ENCODE results near the gene APMAP. TPM values are rescaled to one million over a fixed set of nuclear protein-coding genes. Genes with fewer than 3 reads are reported as not detected.

Gene APMAP
- total RNA-seq, 1 donor = 70.2 TPM

- Histone ChIP-seq H3K4me1 (ENCODE audit: insufficient read depth, low read length) (no peaks in the 10 kb centered on the region), H4K20me1 (ENCODE audit: insufficient read depth, low read length) (peaks cover 5% of the 10 kb centered on the region), H2AFZ (ENCODE audit: low read length) (no peak overlapping the region), H3K79me2 (ENCODE audit: insufficient read depth, low read length) (no peaks in the 10 kb centered on the region), H3K9me3 (ENCODE audit: low read depth, low read length) (no peaks in the 10 kb centered on the region), H3K36me3 (ENCODE audit: insufficient read depth, low read length) (no peaks in the 10 kb centered on the region), H3K27ac (ENCODE audit: low read depth, low read length) (no peak overlapping the region), H3K4me2 (ENCODE audit: insufficient read depth, low read length) (no peak overlapping the region), H3K4me3 (ENCODE audit: insufficient read depth, low read length) (no peak overlapping the region), H3K27me3 (ENCODE audit: insufficient read depth, low read length) (peaks cover 3% of the 10 kb centered on the region)
- DNase-seq (ENCODE audit: insufficient read length, low spot score, missing footprints) = no peak
- TF ChIP-seq, protein P1, sequence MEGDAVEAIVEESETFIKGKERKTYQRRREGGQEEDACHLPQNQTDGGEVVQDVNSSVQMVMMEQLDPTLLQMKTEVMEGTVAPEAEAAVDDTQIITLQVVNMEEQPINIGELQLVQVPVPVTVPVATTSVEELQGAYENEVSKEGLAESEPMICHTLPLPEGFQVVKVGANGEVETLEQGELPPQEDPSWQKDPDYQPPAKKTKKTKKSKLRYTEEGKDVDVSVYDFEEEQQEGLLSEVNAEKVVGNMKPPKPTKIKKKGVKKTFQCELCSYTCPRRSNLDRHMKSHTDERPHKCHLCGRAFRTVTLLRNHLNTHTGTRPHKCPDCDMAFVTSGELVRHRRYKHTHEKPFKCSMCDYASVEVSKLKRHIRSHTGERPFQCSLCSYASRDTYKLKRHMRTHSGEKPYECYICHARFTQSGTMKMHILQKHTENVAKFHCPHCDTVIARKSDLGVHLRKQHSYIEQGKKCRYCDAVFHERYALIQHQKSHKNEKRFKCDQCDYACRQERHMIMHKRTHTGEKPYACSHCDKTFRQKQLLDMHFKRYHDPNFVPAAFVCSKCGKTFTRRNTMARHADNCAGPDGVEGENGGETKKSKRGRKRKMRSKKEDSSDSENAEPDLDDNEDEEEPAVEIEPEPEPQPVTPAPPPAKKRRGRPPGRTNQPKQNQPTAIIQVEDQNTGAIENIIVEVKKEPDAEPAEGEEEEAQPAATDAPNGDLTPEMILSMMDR (IDR thresholded peaks at IDR 0.05; ENCODE audit: extremely low read depth, low read depth, low read length) = no peak
Observed at GRCh38 chr20:25030007-25030648, 37.6 kb upstream of the APMAP start.

DNA sequence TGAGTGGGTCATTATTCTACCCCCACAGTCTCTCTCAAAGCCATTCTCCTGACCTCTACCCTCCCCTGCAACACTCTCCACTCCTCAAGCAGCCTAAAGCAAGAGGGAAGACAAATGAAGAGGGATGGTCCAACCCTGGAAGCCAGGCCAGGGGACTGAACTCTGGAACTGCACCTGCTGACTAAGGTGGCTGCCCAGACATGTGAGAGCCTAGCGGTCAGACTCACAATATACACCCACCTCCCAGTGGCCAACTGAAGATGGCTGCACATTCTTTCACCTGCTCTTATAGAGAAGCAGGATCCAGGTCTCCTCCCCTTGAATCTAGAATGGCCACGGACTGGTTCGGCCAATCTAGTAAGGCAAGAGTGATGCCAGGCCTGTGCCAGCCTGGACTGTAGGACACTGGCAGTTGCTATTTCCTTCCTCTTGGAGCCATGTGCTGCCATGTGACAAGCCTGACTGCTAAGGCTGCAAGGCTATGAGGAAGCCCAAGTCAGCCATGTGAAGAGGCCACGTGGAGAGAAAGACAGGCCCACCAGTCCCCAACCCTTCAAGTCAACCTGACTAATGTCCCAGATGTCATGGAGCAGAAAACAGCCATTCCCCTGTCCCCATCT, 33.5 kb upstream of the APMAP start:
- Histone ChIP-seq H3K36me3 (ENCODE audit: insufficient read depth, low read length) (no peaks in the 10 kb centered on the region), H3K27ac (ENCODE audit: low read depth, low read length) (no peak overlapping the region), H3K79me2 (ENCODE audit: insufficient read depth, low read length) (no peaks in the 10 kb centered on the region), H3K4me3 (ENCODE audit: insufficient read depth, low read length) (no peak overlapping the region), H2AFZ (ENCODE audit: low read length) (no peak overlapping the region), H3K9me3 (ENCODE audit: low read depth, low read length) (no peaks in the 10 kb centered on the region), H3K4me2 (ENCODE audit: insufficient read depth, low read length) (no peak overlapping the region), H4K20me1 (ENCODE audit: insufficient read depth, low read length) (peaks cover 5% of the 10 kb centered on the region), H3K27me3 (ENCODE audit: insufficient read depth, low read length) (peaks cover 3% of the 10 kb centered on the region), H3K4me1 (ENCODE audit: insufficient read depth, low read length) (no peaks in the 10 kb centered on the region)
- peak; percentile 27 for DNase-seq (ENCODE audit: insufficient read length, low spot score, missing footprints)
- TF ChIP-seq, protein P1 (IDR thresholded peaks at IDR 0.05; ENCODE audit: extremely low read depth, low read depth, low read length) = no peak

DNA sequence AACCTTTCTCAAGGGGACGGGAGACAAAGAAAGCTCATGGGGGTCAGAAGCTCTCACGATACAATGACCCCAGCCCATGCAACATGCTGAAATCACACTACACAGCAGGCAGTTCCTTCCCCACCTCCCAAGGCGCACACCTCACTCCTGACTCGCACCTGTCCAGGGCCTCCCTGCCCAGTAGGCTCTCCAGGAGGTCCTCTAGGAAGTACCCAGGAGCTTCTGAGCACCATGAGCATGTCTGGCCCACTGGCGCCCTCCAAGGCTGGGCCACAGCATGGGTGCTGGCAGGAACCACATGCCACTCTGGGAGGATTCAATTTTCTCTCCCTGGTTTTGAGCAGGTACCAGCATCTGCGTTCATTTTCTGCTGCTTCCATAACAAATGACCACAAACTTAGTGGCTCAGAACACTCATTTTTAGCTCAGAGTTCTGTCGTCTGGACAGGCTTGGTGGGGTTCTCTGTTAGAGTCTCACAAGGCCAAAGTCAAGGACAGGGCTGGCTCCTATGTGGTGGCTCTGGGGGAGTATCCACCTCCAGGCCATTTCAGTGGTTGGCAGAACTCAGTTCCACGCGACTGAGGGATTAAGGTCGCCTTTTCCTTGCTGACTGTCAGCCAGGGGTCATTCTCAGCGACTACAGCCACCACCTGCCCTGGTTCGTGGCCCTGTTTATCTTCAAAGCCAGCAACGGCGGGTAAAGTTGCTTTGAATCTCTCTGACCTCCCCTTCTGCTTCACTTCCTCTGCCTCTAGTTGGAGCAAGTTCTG, 32.7 kb upstream of the APMAP start:
- Histone ChIP-seq H3K4me3 (ENCODE audit: insufficient read depth, low read length) (no peak overlapping the region), H2AFZ (ENCODE audit: low read length) (no peak overlapping the region), H4K20me1 (ENCODE audit: insufficient read depth, low read length) (peaks cover 5% of the 10 kb centered on the region), H3K4me1 (ENCODE audit: insufficient read depth, low read length) (no peaks in the 10 kb centered on the region), H3K27me3 (ENCODE audit: insufficient read depth, low read length) (peaks cover 3% of the 10 kb centered on the region), H3K4me2 (ENCODE audit: insufficient read depth, low read length) (no peak overlapping the region), H3K79me2 (ENCODE audit: insufficient read depth, low read length) (no peaks in the 10 kb centered on the region), H3K27ac (ENCODE audit: low read depth, low read length) (no peak overlapping the region), H3K9me3 (ENCODE audit: low read depth, low read length) (no peaks in the 10 kb centered on the region), H3K36me3 (ENCODE audit: insufficient read depth, low read length) (no peaks in the 10 kb centered on the region)
- DNase-seq (ENCODE audit: insufficient read length, low spot score, missing footprints) = peak; percentile 35
- TF ChIP-seq, protein P1 (IDR thresholded peaks at IDR 0.05; ENCODE audit: extremely low read depth, low read depth, low read length) = no peak

DNA sequence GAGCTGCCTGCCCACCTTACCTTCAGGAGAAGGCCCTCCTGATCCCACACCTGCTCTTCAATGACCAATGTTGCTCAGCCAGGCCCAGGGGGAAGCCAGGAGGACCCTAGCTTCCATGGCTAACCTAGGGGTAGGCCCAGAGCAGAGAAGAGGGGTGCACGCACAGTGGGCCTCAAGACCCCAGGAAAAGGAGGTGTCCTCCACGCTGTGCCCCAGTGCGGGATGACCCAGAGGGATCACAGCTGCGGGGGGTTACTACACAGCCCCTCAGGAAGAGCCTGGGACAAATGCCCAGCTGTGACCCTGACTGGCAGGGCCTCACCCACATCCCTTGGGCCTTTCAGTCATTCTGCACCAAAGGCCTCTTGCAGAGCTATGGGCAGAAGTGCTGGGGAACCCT, 31.6 kb upstream of the APMAP start:
- Histone ChIP-seq H3K4me1 (ENCODE audit: insufficient read depth, low read length) (no peaks in the 10 kb centered on the region), H3K36me3 (ENCODE audit: insufficient read depth, low read length) (no peaks in the 10 kb centered on the region), H3K4me3 (ENCODE audit: insufficient read depth, low read length) (no peak overlapping the region), H3K4me2 (ENCODE audit: insufficient read depth, low read length) (no peak overlapping the region), H3K79me2 (ENCODE audit: insufficient read depth, low read length) (no peaks in the 10 kb centered on the region), H2AFZ (ENCODE audit: low read length) (no peak overlapping the region), H3K9me3 (ENCODE audit: low read depth, low read length) (no peaks in the 10 kb centered on the region), H3K27me3 (ENCODE audit: insufficient read depth, low read length) (peaks cover 3% of the 10 kb centered on the region), H4K20me1 (ENCODE audit: insufficient read depth, low read length) (peaks cover 5% of the 10 kb centered on the region), H3K27ac (ENCODE audit: low read depth, low read length) (no peak overlapping the region)
- no peak for DNase-seq (ENCODE audit: insufficient read length, low spot score, missing footprints)
- TF ChIP-seq, protein P1 (IDR thresholded peaks at IDR 0.05; ENCODE audit: extremely low read depth, low read depth, low read length) = no peak

All from osteoblast (primary cell).